Thyroid gland (tissue), 4 donors: Measurements from ENCODE around the gene KCNQ1.

Experiments
- CTCF ChIP-seq, 6 experiments: fragments of 200-600 bp in 3 of 6; fragments of 450-650 bp in 3 of 6; sonication (generic) in 3 of 6; IDR thresholded peaks; one replicate each; pipeline ENCODE4 v1.5.1; 2016 to 2019; ENCODE audit warnings: antibody characterized with exemption in 6 of 6, mild to moderate bottlenecking in 2 of 6, inconsistent platforms in 1 of 6, moderate library complexity in 1 of 6
- POLR2A ChIP-seq, 2 donors: fragments of 450-650 bp; IDR thresholded peaks; one replicate each; pipeline ENCODE4 v1.6.1; 2017; ENCODE audit warnings: antibody characterized with exemption in 2 of 2, mild to moderate bottlenecking in 2 of 2, moderate library complexity in 1 of 2

- TF ChIP-seq CTCF (IDR thresholded peaks at IDR 0.05) (no peak), POLR2A (IDR thresholded peaks at IDR 0.05) (no peak)
Observed at GRCh38 chr11:2464451-2465165, 19.8 kb downstream of the KCNQ1 start.
